Smooth muscle cell (in vitro differentiated cells): ENCODE measurements around the gene CLDN10. TPM values are rescaled to one million over a fixed set of nuclear protein-coding genes. Genes with fewer than 3 reads are reported as not detected.

Experiments
- DNase-seq: peaks from one replicate; lab custom pipeline; 2025; ENCODE audit not compliant: unreplicated experiment; lab: John Stamatoyannopoulos, UW
- H2AFZ ChIP-seq: fragments of 200-600 bp; sonication (generic); 2 replicates; pipeline ENCODE4 v1.6.0; 2016; ENCODE audit warnings: antibody characterized with exemption, low read depth, mild to moderate bottlenecking
- H3F3A ChIP-seq: fragments of 200-600 bp; sonication (generic); 2 replicates; pipeline ENCODE4 v1.6.0; 2017; ENCODE audit warnings: antibody characterized with exemption, low read depth
- H3K27ac ChIP-seq: fragments of 200-600 bp; sonication (generic); 2 replicates; pipeline ENCODE4 v1.5.1; 2016; ENCODE audit warnings: low read depth, mild to moderate bottlenecking
- H3K27me3 ChIP-seq: fragments of 200-600 bp; sonication (generic); 2 replicates; pipeline ENCODE4 v1.6.1; 2016; ENCODE audit warnings: low read depth, mild to moderate bottlenecking
- H3K36me3 ChIP-seq: fragments of 200-600 bp; sonication (generic); 2 replicates; pipeline ENCODE4 v1.5.1; 2016; ENCODE audit warnings: low read depth
- H3K4me1 ChIP-seq: fragments of 200-600 bp; sonication (generic); 2 replicates; pipeline ENCODE4 v1.5.1; 2016; ENCODE audit warnings: low read depth
- H3K4me2 ChIP-seq: fragments of 200-600 bp; sonication (generic); 2 replicates; pipeline ENCODE4 v1.6.0; 2016; ENCODE audit warnings: mild to moderate bottlenecking
- H3K4me3 ChIP-seq: fragments of 200-600 bp; sonication (generic); 2 replicates; pipeline ENCODE4 v1.5.1; 2016; ENCODE audit warnings: mild to moderate bottlenecking
- H3K79me2 ChIP-seq: fragments of 200-600 bp; sonication (generic); 2 replicates; pipeline ENCODE4 v1.6.0; 2016; ENCODE audit warnings: low read depth, mild to moderate bottlenecking
- H3K9ac ChIP-seq: fragments of 200-600 bp; sonication (generic); 2 replicates; pipeline ENCODE4 v1.6.0; 2016; ENCODE audit warnings: low read depth
- H3K9me3 ChIP-seq: fragments of 200-600 bp; sonication (generic); replicated peaks from 2 replicates; pipeline ENCODE4 v1.5.1; 2016; ENCODE audit warnings: low read depth
- H4K20me1 ChIP-seq: fragments of 200-600 bp; sonication (generic); 2 replicates; pipeline ENCODE4 v1.6.0; 2016; ENCODE audit warnings: low read depth
- WGBS: methylation state at CpG from one replicate; pipeline ENCODE4 v1.1.7; 2016; ENCODE audit warnings: low lambda C conversion rate; 5-methylcytosine and 5-hydroxymethylcytosine counted together
- polyA plus RNA-seq: library from polyadenylated mRNA; unstranded; fragments of >200 nt; fragmentation: Nextera tagmentation; extraction: Ambion mirVana; gene quantifications from 2 replicates; pipeline ENCODE4 v1.2.1, GENCODE V29; 2016
- total RNA-seq: library from RNA; depleted of rRNA; stranded (reverse); fragments of >200 nt; gene quantifications from 2 replicates; pipeline ENCODE4 v1.2.3, GENCODE V29; 2014
- TF ChIP-seq, protein P1 (sequence below): fragments of 200-600 bp; sonication (generic); IDR thresholded peaks from 2 replicates; pipeline ENCODE4 v1.5.1; 2017; ENCODE audit warnings: borderline replicate concordance, mild to moderate bottlenecking, antibody characterized with exemption; ENCODE audit not compliant: insufficient read depth, poor library complexity, severe bottlenecking

CLDN10 gene
- total and polyA plus RNA-seq, 2 experiments from 2014 or later = 1.5 TPM; not detected in 1

DNA sequence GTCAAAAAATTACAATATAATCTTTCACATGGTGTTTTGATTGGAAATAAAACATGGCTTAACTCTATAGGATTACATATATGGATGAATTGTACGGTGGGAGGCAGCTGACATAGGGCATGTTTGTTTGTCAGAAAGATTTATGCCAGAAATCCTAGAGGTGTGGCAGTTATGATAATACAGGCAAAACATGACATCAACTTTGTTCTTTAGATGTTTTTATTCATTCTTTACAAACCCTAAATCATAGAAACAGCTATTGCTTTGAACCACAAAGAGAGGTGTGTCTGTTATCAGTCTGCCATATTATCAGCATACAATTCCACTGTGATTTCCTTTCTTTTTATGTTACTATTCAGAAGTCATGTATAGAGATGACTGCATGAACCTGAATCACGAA, 8.2 kb upstream of the CLDN10 start:
- no peak for DNase-seq
- no peaks in the 10 kb centered on the region for H3K9me3 ChIP-seq
- H4K20me1 ChIP-seq = no peaks in the 10 kb centered on the region
- H3K4me2 ChIP-seq = no peak overlapping the region
- WGBS = 81% methylated on average over 2 of the region's 2 CpGs
- H3F3A ChIP-seq = no peaks in the 10 kb centered on the region
- no peak overlapping the region for H3K4me3 ChIP-seq
- H3K36me3 ChIP-seq = no peaks in the 10 kb centered on the region
- TF ChIP-seq, protein P1, sequence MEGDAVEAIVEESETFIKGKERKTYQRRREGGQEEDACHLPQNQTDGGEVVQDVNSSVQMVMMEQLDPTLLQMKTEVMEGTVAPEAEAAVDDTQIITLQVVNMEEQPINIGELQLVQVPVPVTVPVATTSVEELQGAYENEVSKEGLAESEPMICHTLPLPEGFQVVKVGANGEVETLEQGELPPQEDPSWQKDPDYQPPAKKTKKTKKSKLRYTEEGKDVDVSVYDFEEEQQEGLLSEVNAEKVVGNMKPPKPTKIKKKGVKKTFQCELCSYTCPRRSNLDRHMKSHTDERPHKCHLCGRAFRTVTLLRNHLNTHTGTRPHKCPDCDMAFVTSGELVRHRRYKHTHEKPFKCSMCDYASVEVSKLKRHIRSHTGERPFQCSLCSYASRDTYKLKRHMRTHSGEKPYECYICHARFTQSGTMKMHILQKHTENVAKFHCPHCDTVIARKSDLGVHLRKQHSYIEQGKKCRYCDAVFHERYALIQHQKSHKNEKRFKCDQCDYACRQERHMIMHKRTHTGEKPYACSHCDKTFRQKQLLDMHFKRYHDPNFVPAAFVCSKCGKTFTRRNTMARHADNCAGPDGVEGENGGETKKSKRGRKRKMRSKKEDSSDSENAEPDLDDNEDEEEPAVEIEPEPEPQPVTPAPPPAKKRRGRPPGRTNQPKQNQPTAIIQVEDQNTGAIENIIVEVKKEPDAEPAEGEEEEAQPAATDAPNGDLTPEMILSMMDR = no peak
- H3K4me1 ChIP-seq = no peaks in the 10 kb centered on the region
- H3K27ac ChIP-seq = no peak overlapping the region
- H3K27me3 ChIP-seq = peaks cover 21% of the 10 kb centered on the region
- no peak overlapping the region for H2AFZ ChIP-seq
- no peak overlapping the region for H3K9ac ChIP-seq
- H3K79me2 ChIP-seq = no peaks in the 10 kb centered on the region

DNA sequence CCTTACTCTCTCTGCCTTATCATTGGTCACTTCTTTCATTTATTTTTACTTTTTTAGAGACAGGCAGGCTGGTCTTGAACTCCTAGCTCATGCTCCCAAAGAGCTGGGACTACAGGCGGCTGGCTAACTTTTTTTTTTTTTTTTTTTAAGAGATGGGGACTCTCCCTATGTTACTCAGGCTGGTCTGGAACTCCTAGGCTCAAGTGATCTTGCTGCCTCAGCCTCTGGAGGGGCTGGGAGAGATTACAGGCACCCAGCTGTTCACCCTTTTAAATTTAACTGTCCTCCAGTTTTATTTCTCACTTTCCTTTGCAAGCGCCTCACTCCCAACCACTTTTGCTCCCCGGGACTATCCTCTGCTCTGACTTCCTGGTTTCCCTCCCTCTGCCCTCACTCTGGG, 5.6 kb upstream of the CLDN10 start:
- Histone ChIP-seq H3K4me1 (no peaks in the 10 kb centered on the region), H3K9me3 (no peaks in the 10 kb centered on the region), H3K27me3 (peaks cover 39% of the 10 kb centered on the region), H3K4me3 (no peak overlapping the region), H2AFZ (no peak overlapping the region), H4K20me1 (no peaks in the 10 kb centered on the region), H3K79me2 (no peaks in the 10 kb centered on the region), H3K9ac (no peak overlapping the region), H3K4me2 (no peak overlapping the region), H3F3A (no peaks in the 10 kb centered on the region), H3K27ac (no peak overlapping the region), H3K36me3 (no peaks in the 10 kb centered on the region)
- 32% methylated on average over 3 of the region's 3 CpGs for WGBS
- DNase-seq = no peak
- TF ChIP-seq, protein P1 = no peak

DNA sequence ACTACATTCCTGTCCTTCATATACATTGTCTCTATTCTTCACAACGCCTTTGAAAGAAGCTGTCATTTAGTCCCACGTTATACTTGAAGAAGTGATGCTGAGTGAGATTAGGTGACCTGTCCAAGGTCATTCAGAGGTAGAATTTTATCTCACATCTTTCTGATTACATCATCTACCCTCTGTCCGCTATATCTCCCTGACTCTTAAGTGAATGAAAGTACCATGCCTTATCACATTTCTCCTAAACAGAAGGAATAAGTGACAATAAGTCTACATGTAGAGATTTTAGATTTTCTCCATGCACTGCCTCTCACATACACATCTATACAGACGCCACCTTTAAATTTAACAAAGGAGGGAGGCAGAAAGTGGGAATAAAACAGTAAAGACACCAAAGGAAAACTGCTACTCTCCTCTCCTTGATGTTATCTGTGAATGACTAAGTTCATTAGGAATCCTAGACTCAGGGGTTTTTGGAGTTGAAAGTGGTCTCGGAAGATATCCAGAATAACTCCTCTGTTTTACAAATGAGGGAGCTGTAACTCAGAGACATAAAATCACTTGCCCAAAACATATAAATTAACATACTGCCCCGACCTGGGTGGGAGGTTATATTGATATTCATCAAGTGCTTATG, 4.9 kb upstream of the CLDN10 start:
- Histone ChIP-seq H3K36me3 (no peaks in the 10 kb centered on the region), H4K20me1 (no peaks in the 10 kb centered on the region), H3K4me1 (no peaks in the 10 kb centered on the region), H3K9ac (no peak overlapping the region), H3K27me3 (peaks cover 47% of the 10 kb centered on the region), H3K4me2 (no peak overlapping the region), H3K27ac (no peak overlapping the region), H3F3A (no peaks in the 10 kb centered on the region), H2AFZ (no peak overlapping the region), H3K79me2 (no peaks in the 10 kb centered on the region), H3K4me3 (no peak overlapping the region), H3K9me3 (no peaks in the 10 kb centered on the region)
- no peak for DNase-seq
- TF ChIP-seq, protein P1 = no peak
- 25% methylated on average over 6 of the region's 6 CpGs for WGBS

DNA sequence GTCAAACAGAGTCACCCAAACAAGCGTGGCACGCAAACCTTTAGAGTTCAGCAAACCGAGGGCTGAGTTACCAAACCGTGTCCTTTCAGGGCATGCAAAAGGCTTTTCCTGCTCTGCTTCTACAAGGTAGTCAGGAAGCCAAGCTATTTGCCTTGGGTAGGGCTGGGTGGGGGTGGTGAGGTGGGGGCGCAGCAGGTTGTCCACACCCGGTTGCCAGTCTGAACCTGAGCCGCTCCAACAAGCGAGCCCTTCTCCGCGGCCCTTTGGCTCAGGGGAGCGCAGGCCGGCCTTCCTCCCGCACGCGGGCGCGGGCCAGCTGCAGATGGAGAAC, 347 bp upstream of the CLDN10 start:
- H4K20me1 ChIP-seq = no peaks in the 10 kb centered on the region
- no peak for DNase-seq
- peak overlapping the region; percentile 33 for H3K4me3 ChIP-seq
- TF ChIP-seq, protein P1 = no peak
- H3K4me1 ChIP-seq = peaks cover 4% of the 10 kb centered on the region
- H3K27ac ChIP-seq = no peak overlapping the region
- H3K9ac ChIP-seq = no peak overlapping the region
- H3K9me3 ChIP-seq = no peaks in the 10 kb centered on the region
- H3K27me3 ChIP-seq = peaks cover 48% of the 10 kb centered on the region
- no peaks in the 10 kb centered on the region for H3K79me2 ChIP-seq
- H3F3A ChIP-seq = no peaks in the 10 kb centered on the region
- 16% methylated on average over 14 of the region's 17 CpGs for WGBS
- H3K4me2 ChIP-seq = peak overlapping the region; percentile 80
- H2AFZ ChIP-seq = no peak overlapping the region
- H3K36me3 ChIP-seq = no peaks in the 10 kb centered on the region
